ENCODE data around the gene TGFB1.
"Not testable (repeated sequence)": the region's sequence is repeated elsewhere in the genome, so short reads cannot be mapped to it uniquely, and the experiment has no call there.

TGFB1 gene

GRCh38 chr19:41298348-41298964, 55.3 kb downstream of the TGFB1 start:
- DNase-seq: peak; percentile 93

GRCh38 chr19:41297628-41298347, 55.9 kb downstream of the TGFB1 start:
- no peak for DNase-seq

GRCh38 chr19:41296433-41296871, 57.3 kb downstream of the TGFB1 start:
- DNase-seq: peak; percentile 40

GRCh38 chr19:41295499-41295898, 58.2 kb downstream of the TGFB1 start:
- DNase-seq: no peak

GRCh38 chr19:41294393-41294792, 59.3 kb downstream of the TGFB1 start:
- DNase-seq: no peak

GRCh38 chr19:41289814-41290213, 63.9 kb downstream of the TGFB1 start:
- not testable (repeated sequence) for DNase-seq

- DNase-seq: no peak
Observed at GRCh38 chr19:41288673-41289530, 64.8 kb downstream of the TGFB1 start.

Measured in NCI-H2029 (cell line).